ENCODE data around the gene TLR8.

DNA sequence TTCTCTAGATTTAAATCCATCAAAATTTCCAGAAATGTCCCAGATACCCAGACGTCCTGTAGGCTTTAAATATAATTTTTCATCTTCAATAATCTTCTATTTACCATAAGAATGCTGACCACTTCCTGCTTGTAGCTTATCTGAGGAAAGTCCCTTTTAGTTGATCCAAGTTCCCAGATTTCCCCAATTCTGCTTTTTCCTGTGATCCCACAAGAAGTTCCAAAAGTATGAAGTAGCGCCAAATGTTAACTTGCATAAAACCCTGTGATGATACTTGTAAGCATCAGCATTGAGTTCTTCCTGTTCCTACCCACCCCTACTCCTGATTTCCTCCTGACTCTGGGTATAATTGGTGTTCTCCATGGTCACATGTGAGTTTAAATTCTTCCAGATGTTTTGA, 10.6 kb upstream of the TLR8 start:
- TF ChIP-seq CTCF (conservative IDR thresholded peaks at IDR 0.05; ENCODE audit: low read depth, low read length): no peak
- TF ChIP-seq MAZ (IDR thresholded peaks at IDR 0.05; ENCODE audit: borderline replicate concordance, low read depth, low read length): no peak
- TF ChIP-seq RCOR1 (IDR thresholded peaks at IDR 0.05; ENCODE audit: insufficient replicate concordance, low read length): no peak
- no peak for TF ChIP-seq POLR2A (IDR thresholded peaks at IDR 0.05; ENCODE audit: low read depth, low read length)
- TF ChIP-seq SMC3 (IDR thresholded peaks at IDR 0.05; ENCODE audit: low read depth, low read length): no peak
- no peak for TF ChIP-seq RAD21 (IDR thresholded peaks at IDR 0.05; ENCODE audit: low read length)
- no peak for TF ChIP-seq MAFK (IDR thresholded peaks at IDR 0.05; ENCODE audit: low read depth, low read length)
- no peak for TF ChIP-seq MXI1 (IDR thresholded peaks at IDR 0.05; ENCODE audit: borderline replicate concordance, low read depth, low read length)
- TF ChIP-seq RFX5 (IDR thresholded peaks at IDR 0.05; ENCODE audit: low read depth, low read length): no peak
- no peak for TF ChIP-seq FOS (IDR thresholded peaks at IDR 0.05; ENCODE audit: low read depth, low read length)
- no peak for TF ChIP-seq USF2 (IDR thresholded peaks at IDR 0.05; ENCODE audit: low read depth, low read length)
- no peak for TF ChIP-seq CHD1 (IDR thresholded peaks at IDR 0.05; ENCODE audit: low read depth, low read length)
- TF ChIP-seq BHLHE40 (IDR thresholded peaks at IDR 0.05; ENCODE audit: low read depth, low read length): no peak

Measured in IMR-90 (cell line).